HuH-7 (cell line): ENCODE measurements around the gene ANKRD44.

Experiments used
- DNase-seq: peaks from one replicate; pipeline ENCODE4 v3.0.0; 2011; ENCODE audit warnings: low spot score

Gene ANKRD44

DNA sequence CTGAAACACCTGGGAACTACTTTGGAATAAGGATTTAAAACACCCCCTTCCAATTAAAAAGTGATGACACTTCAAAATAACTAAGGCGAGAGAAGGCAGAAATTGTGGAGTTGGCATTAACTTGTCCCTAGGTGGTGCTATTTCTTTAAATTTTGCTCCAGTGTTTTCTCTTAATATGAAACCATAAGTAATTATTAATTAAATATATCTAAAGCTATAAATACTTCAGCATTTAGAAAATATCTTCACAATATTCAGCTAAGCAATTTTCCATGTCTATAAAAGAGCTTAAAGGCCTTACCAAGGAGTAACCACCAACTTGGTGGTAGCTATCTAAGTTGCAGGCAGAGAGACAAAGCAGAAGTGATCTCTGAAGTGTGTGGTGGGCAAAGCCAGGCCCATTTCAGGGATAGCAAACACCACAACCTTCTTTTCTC lies 197.3 kb downstream of the ANKRD44 start:
- DNase-seq: no peak

DNA sequence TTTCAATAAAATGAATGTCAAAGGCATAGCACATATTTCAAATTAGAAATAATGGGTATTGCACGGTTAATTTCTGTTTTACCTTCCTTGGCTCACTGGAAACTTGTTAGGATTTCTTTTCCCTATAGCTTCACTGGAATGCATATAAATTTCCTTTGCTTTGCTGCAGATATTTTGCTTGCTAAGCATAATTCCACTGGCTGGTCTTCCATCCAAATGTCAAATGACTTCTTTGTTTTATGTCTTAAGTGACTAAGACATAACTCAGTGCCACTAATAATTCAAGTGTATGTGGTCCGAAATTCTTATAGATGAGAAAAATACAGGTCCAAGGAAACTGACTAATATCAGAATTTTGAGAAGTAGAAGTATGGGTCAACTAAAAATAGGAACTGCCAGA lies 201.3 kb downstream of the ANKRD44 start:
- DNase-seq: no peak

DNA sequence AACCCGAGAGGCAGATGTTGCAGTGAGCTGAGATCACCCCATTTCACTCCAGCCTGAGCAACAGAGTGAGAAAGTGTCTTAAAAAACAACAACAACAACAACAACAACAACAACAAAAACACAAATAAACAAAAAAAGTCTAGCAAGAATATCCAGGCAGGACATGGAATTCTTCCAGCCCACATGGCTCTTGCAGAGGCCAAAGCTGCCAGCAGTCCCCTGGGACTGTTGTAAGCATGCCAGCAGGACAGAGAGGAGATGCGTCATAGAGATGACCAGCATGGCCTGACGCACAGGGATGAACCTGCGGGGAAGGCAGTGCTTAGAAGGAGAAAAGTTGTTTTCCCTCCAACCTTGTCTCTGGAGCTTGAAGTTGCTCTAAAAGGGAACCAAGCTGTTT lies 201.8 kb downstream of the ANKRD44 start:
- no peak for DNase-seq

DNA sequence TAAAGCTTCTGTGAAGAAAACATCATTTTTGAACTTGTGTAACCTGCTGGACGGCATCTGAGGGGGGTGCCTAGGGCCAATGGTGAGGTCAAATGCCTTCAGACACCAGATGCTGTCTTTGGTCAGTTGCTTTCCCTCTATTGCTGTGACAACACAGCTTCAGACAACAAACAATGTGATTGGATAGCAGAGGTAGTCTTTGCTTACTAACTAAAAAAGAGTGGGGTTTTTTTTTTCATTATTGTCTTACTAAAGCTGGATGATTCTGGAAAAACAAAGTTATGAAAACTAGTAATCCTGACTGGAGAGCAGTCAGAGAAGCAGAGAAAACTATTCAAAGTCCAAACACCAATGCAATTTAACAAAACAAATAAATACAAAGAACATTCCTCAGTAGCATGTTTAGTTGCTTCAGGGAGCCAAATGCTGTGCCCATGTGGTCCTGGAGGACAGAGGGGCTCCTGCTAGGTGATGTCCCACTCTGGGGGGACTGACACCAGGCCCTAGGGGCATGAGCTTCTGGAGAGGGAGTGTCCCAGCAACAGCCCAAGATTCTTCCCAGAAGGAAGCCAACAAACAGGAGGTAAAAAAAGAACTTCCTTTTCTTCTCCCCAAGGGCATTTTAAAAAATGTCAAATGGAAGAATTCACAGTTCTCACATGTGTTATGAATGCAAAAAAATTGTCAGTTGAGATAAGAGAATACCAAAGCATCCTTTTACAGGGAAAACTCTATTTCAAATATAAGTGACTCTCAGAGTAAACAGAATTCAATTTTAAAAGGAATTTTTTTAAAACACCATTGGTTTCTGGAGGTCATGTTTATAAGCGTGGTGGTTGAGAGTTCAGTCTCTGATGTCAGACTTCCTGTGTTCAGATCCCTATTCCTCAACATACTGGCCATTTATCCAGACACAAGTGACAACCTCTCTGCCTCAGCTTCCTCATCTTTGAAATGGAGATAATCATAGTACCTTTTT lies 203.0 kb downstream of the ANKRD44 start:
- DNase-seq: no peak

DNA sequence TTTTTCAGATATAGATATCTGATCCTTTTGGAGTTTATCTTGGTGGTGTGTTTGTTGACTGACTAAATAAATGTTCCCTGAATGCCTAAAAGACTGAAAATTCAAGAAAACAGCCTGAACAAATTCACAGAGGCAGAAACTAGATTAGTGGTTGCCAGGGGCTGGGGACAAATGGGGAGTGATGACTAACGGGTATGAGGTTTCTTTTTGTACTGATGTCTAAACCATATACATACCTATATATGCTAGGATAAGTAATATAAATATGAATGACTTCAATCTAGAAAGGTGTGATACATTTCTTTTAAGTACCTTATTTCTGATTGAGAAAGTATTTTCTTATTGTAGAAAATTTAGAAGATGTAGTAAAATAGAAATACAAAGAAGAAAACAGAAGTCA lies 207.2 kb downstream of the ANKRD44 start:
- no peak for DNase-seq

DNA sequence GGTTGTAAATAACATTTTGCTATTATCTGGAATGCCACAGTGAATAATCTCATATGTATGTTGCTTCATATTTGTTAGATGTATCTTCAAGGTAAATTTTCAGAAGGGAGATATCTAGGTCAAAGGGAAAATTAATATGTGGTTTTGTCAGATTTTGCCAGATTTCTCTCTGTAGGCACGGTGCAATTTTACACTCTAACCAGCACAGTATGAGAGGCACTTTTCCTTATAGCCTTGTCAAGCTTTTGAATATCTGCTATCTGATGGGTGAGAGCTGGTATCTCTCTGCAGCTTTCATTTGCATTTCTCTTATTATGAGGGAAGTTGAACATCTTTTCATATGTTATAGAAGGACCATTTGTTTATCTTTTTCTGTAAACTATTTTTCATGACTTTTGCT lies 208.3 kb downstream of the ANKRD44 start:
- no peak for DNase-seq

DNA sequence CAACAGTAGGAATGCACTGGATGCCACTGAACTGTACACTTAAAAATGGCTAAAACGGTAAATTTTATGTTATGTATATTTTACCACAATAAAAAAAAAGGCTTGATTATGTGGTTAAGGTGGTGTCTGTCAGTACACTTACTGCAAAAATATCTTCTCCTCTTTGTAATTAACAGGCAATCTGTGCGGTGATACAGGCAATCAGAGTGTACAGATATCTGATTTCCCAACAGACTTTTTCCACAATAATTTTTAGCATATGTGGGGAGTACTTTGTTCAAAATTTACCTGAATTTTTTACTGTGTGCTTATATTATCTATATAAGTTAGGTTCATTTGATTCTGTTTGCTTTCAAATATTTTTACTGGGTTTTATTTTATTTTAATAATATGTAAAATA lies 209.1 kb downstream of the ANKRD44 start:
- no peak for DNase-seq

GRCh38 chr2:197097578-197098366 lies 212.8 kb downstream of the ANKRD44 start:
- no peak for DNase-seq

DNA sequence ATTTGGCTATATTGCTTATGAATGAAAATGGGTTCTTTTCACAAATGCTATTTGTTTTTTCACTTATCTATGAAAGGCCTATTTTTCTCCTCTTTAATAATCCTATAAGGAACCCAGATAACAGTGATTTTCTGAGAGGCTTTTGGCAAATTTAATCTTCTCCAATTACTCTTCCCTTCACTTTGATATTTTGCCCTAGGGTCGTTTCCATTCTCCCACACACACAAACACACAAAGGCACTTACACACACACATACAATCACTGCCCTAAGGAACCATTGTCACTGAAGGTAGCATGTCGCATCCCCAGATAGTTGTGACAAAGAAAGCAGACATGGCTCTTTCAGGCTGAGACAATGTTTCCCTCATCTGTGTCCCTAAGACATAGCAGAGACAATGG lies 213.9 kb downstream of the ANKRD44 start:
- no peak for DNase-seq

DNA sequence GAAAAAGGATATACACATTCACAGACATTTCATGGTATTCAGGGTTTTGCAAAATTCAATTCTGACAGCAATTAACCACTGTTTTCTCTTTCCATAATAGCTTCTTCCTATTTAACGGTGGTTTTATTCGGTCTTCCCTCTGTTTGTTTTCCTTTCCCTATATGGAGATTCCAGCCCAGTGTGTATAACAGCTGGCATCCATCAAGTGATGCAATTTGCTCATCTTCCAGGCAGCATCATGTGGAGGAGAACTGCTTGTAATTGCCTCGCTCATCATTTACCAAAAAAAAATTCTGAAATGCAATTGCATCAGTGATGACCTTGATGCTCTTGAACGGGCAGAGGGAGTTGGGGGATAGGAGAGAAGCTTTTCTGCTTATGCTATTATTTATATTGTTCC lies 218.1 kb downstream of the ANKRD44 start:
- no peak for DNase-seq

DNA sequence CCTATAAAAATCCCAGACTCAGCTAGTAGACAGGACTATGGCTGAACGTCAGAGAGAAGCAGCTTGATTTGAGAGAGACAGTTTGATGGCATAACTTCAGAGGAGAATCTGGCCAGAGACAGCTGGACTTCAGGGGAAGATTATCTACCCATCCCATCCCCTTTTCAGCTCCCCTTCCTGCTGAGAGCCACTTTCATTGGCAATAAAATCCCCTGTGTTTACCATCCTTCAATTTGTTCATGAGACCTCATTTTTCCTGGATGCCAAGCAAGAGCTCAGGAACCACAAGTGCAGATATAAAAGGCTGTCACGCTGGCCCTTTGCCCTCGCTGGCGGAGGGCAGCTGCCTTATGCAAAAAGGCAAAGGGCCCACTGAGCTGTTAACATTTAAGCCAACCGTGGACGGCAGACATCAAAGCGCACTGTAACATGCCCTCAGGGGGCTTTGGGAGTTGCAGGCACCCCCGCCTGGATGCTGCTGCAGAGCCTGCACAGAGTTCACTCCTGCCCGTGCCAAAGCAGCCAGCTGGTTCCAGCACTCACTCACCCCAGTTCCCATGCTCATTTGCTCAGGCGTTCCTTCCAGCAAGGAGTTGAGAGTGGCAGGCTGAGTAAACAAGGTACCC lies 219.7 kb downstream of the ANKRD44 start:
- DNase-seq: no peak

DNA sequence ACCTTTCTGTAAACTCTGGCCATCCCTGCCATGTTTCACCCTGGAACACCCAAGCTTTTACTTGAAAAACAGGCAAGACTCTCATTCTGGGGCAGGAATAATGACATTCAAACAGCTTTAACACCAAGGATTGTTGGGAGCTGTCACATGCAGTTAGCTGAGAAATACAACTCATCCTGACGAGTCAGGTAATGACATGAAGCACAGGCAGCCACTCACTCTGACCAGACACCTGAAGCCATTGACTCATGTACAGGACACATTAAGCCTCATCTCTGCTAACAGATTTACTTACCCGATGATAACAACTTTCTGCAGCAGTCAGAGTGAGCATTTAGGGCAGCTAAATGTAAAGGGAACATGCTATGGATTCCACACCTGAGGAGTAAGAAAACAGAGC lies 220.9 kb downstream of the ANKRD44 start:
- DNase-seq: no peak

- no peak for DNase-seq
These were observed 221.9 kb downstream of the ANKRD44 start for GRCh38 chr2:197088694-197089093.

DNA sequence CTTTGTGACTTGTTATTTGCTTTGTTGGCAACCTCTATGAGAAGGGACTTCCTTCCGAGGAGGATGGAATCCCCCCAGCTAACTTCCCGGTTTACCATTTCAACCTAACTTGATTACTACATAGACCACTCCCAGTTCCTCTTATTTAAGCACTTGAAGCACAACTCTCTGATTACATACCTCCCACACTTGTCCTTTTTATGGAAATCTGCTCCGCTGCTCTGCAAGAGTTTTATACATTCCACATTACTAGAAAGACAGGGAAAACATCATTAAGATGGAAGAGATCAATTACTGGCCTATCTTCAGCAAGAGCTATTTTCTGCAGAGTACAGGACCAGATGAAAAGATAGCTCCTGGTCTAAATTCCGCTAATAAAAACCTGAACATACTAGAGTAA lies 224.1 kb downstream of the ANKRD44 start:
- DNase-seq: no peak

GRCh38 chr2:197085665-197086064 lies 224.9 kb downstream of the ANKRD44 start:
- DNase-seq: no peak

DNA sequence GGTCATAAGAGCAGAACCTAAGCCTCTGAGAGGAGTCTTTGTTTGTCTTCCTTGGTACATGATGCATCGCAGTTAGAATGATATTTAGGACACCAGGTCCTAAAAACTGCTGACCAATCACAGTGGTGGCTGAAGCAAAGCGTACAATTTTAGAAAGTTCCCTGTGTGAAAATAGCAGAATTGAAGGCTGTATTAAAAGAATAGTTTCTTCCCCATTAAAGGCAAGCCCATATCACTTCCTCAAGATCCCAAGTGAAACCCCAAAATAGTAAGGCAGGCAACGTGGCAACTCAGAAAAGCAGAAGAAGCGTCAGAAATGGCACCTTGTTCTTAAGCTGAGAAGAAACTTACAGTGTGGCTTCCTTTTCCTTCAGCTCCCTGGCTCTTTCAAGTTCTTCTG lies 229.3 kb downstream of the ANKRD44 start:
- DNase-seq: no peak

- DNase-seq: no peak
These were observed 229.9 kb downstream of the ANKRD44 start for GRCh38 chr2:197080578-197081216.

GRCh38 chr2:197079832-197080555 lies 230.6 kb downstream of the ANKRD44 start:
- no peak for DNase-seq

DNA sequence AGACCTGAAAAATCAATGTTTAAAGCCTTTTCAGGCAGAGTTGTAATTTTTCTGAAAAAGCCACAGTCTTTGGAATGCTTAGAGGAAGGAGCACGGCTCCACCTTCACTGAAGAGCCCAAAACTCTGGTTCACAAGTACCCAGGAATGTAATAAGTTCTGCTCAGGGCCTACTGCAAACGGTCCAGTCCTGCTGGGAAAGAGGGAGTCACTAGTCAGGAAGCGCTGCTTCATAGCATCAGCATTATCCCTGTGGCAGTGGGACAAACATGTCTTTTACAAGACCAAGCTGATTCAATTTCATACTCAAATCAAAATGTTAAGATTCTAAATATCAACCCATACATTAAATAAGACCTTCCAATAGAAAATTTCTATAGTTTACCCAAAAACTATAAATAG lies 231.2 kb downstream of the ANKRD44 start:
- no peak for DNase-seq

DNA sequence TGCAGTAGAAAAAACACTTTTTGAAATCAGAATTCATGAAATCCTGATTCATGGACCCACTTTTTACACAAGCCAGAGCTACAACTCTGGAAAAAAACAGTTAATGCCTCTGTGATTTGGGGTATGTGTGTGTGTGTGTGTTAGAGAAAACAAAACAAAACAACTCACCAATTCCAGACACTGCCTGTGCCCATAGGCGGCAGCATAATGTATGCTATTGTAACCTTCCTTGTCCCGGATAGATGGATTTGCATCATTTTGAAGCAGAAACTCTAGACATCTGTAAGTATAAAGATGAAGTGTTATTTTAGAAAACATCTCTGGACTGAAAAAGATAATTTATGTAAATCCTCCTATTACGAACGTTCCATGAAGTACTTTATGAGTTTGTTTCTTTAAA lies 232.0 kb downstream of the ANKRD44 start:
- DNase-seq: no peak

DNA sequence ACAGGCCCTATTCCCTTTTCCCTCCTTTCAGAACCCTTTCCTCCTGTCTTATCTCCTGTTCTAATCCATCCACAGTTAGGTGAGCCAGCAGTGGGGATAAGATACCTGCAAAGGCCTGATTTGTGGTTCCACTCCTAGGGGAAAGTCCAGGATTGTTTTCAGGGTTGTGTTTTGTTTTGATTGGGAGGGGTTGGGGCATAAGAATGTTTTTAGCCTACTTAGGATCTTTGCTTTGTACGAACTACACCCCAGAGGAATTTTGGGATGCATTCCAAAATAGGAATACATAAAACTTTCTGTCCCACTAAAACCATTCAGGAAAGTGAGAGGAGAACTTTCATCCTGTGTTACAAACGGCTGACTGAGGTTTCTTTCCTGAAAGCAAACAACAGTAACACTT lies 233.2 kb downstream of the ANKRD44 start:
- DNase-seq: no peak

- DNase-seq: no peak
These were observed 233.9 kb downstream of the ANKRD44 start for GRCh38 chr2:197076652-197077051.
